WTC11 (cell line): ENCODE measurements around the gene TAF8. TPM values are rescaled to one million over a fixed set of nuclear protein-coding genes. Genes with fewer than 3 reads are reported as not detected.

Source experiments
- ATAC-seq: fragments of 200-7000 bp; cut with Tn5 transposase; 2 replicates; pipeline ENCODE4 v1.10.0; 2021; ENCODE audit warnings: mild to moderate bottlenecking, moderate library complexity
- CTCF ChIA-PET: fragments of 300-600 bp; sonication (Branson Sonifier 250); formaldehyde crosslinking; loops from one replicate; lab custom pipeline; 2021; ENCODE audit warnings: antibody characterized with exemption; lab: Charles Lee
- POLR2A ChIA-PET: fragments of 350-600 bp; sonication (Branson Sonifier 250); formaldehyde crosslinking; loops from one replicate; lab custom pipeline; 2021; ENCODE audit warnings: antibody characterized with exemption; lab: Charles Lee
- DNase-seq: peaks from one replicate; pipeline ENCODE4 v3.0.0; 2021; ENCODE audit warnings: low spot score
- H3K27ac Mint-ChIP-seq: 2 replicates; pipeline ENCODE4 v1.8.0; 2021; ENCODE audit warnings: mixed read lengths
- H3K27me3 Mint-ChIP-seq: 2 replicates; pipeline ENCODE4 v1.8.0; 2021; ENCODE audit warnings: low read depth, mild to moderate bottlenecking, moderate library complexity, mixed read lengths
- H3K36me3 Mint-ChIP-seq: 2 replicates; pipeline ENCODE4 v1.8.0; 2021; ENCODE audit warnings: mixed read lengths
- H3K4me1 Mint-ChIP-seq: 2 replicates; pipeline ENCODE4 v1.8.0; 2022; ENCODE audit warnings: mixed read lengths
- H3K4me3 Mint-ChIP-seq: 2 replicates; pipeline ENCODE4 v1.8.0; 2021; ENCODE audit warnings: mild to moderate bottlenecking, moderate library complexity, mixed read lengths
- H3K9me3 Mint-ChIP-seq: 2 replicates; pipeline ENCODE4 v1.8.0; 2021; ENCODE audit warnings: mixed read lengths
- CDX4 ChIP-seq: fragments of 250-450 bp; sonication (Bioruptor Pico); IDR thresholded peaks from 2 replicates; pipeline ENCODE4 v1.9.0; 2021; ENCODE audit warnings: moderate library complexity, mild to moderate bottlenecking, inconsistent platforms, borderline replicate concordance
- E2F4 ChIP-seq: sonication (generic); formaldehyde crosslinking; IDR thresholded peaks from 2 replicates; pipeline ENCODE4 v1.8.1; 2022; ENCODE audit warnings: low read depth, mild to moderate bottlenecking, moderate library complexity, missing genetic modification reagents, borderline replicate concordance
- E2F5 ChIP-seq: sonication (generic); formaldehyde crosslinking; IDR thresholded peaks from 2 replicates; pipeline ENCODE4 v1.8.1; 2022; ENCODE audit warnings: mild to moderate bottlenecking, moderate library complexity, missing genetic modification reagents
- ESRRA ChIP-seq: sonication (generic); formaldehyde crosslinking; IDR thresholded peaks from 2 replicates; pipeline ENCODE4 v1.8.1; 2022; ENCODE audit warnings: mild to moderate bottlenecking, missing genetic modification reagents, borderline replicate concordance
- FOXK1 ChIP-seq: sonication (generic); formaldehyde crosslinking; IDR thresholded peaks from 2 replicates; pipeline ENCODE4 v1.8.0; 2022; ENCODE audit warnings: mild to moderate bottlenecking, moderate library complexity, missing genetic modification reagents
- GTF2I ChIP-seq: fragments of 250-450 bp; sonication (Bioruptor Pico); conservative IDR thresholded peaks from 2 replicates; pipeline ENCODE4 v1.4.0; 2021; ENCODE audit warnings: mild to moderate bottlenecking
- KAT7 ChIP-seq: sonication (generic); formaldehyde crosslinking; IDR thresholded peaks from 2 replicates; pipeline ENCODE4 v1.8.1; 2023; ENCODE audit warnings: missing genetic modification reagents, mild to moderate bottlenecking, borderline replicate concordance
- MYBL2 ChIP-seq: sonication (generic); formaldehyde crosslinking; IDR thresholded peaks from 2 replicates; pipeline ENCODE4 v1.8.1; 2023; ENCODE audit warnings: mild to moderate bottlenecking, moderate library complexity, missing genetic modification reagents
- SMAD4 ChIP-seq: sonication (generic); formaldehyde crosslinking; IDR thresholded peaks from 2 replicates; pipeline ENCODE4 v1.8.0; 2022; ENCODE audit warnings: mild to moderate bottlenecking, missing genetic modification reagents
- TP53 ChIP-seq: sonication (generic); formaldehyde crosslinking; IDR thresholded peaks from 2 replicates; pipeline ENCODE4 v1.8.1; 2023; ENCODE audit warnings: mild to moderate bottlenecking, missing genetic modification reagents
- ZBTB21 ChIP-seq: sonication (generic); formaldehyde crosslinking; IDR thresholded peaks from 2 replicates; pipeline ENCODE4 v1.8.1; 2023; ENCODE audit warnings: mild to moderate bottlenecking, missing genetic modification reagents, borderline replicate concordance
- ZMAT4 ChIP-seq: fragments of 250-450 bp; sonication (Bioruptor Pico); IDR thresholded peaks from 2 replicates; pipeline ENCODE4 v1.9.0; 2021; ENCODE audit warnings: mild to moderate bottlenecking
- ZNF317 ChIP-seq: sonication (generic); formaldehyde crosslinking; IDR thresholded peaks from 2 replicates; pipeline ENCODE4 v1.8.1; 2023; ENCODE audit warnings: low read depth, mild to moderate bottlenecking, moderate library complexity, missing genetic modification reagents, borderline replicate concordance
- ZNF532 ChIP-seq: fragments of 250-450 bp; sonication (Bioruptor Pico); IDR thresholded peaks from 2 replicates; pipeline ENCODE4 v1.9.0; 2021; ENCODE audit warnings: mild to moderate bottlenecking, borderline replicate concordance
- total RNA-seq: library from RNA; stranded (reverse); gene quantifications from 3 replicates; pipeline ENCODE4 v1.2.3, GENCODE V29; 2021

The TAF8 gene
- total RNA-seq, 1 experiment from 2014 or later, result 31.0 TPM

- TF ChIP-seq ZNF532 (CRISPR knock-in tag) (no peak), CDX4 (no peak), ZMAT4 (CRISPR knock-in tag) (no peak), MYBL2 (no peak)
Observed at GRCh38 chr6:42022755-42023384, 27.5 kb upstream of the TAF8 start (continued).

GRCh38 chr6:42025066-42025844 is 25.1 kb upstream of the TAF8 start:
- H3K9me3 Mint-ChIP-seq, result no peaks in the 10 kb centered on the region
- ChIA-PET POLR2A (no interaction called here), CTCF (no interaction called here)
- TF ChIP-seq SMAD4 (CRISPR knock-in tag) (no peak), KAT7 (CRISPR knock-in tag) (no peak), FOXK1 (CRISPR knock-in tag) (no peak), E2F5 (CRISPR knock-in tag) (no peak), ZBTB21 (CRISPR knock-in tag) (no peak), GTF2I (CRISPR knock-in tag) (no peak)
- H3K4me3 Mint-ChIP-seq, result no peak overlapping the region
- no peak for DNase-seq
- peaks cover 5% of the 10 kb centered on the region; the same call in 1 of the 2 replicates for H3K27me3 Mint-ChIP-seq
- no peaks in the 10 kb centered on the region for H3K36me3 Mint-ChIP-seq
- peaks cover 19% of the 10 kb centered on the region for H3K4me1 Mint-ChIP-seq
- H3K27ac Mint-ChIP-seq, result no peak overlapping the region
- ATAC-seq, result no peak

GRCh38 chr6:42025845-42026243 is 24.5 kb upstream of the TAF8 start:
- Mint-ChIP-seq H3K9me3 (no peaks in the 10 kb centered on the region), H3K4me3 (no peak overlapping the region), H3K27me3 (peaks cover 5% of the 10 kb centered on the region; the same call in 1 of the 2 replicates), H3K27ac (no peak overlapping the region), H3K4me1 (peaks cover 21% of the 10 kb centered on the region), H3K36me3 (no peaks in the 10 kb centered on the region)
- ChIA-PET CTCF (no interaction called here), POLR2A (no interaction called here)
- DNase-seq, result no peak
- no peak for ATAC-seq
- TF ChIP-seq ZNF317 (no peak), E2F4 (CRISPR knock-in tag) (no peak), ESRRA (no peak), TP53 (no peak)
